ENCODE results near the gene SPOCK1. TPM values are rescaled to one million over a fixed set of nuclear protein-coding genes. Genes with fewer than 3 reads are reported as not detected.

The SPOCK1 gene
- total and polyA plus RNA-seq, 2 donors (not counting 3 experiments of a cell fraction or from before 2014, with no cell fraction given): 144 to 280 TPM

DNA sequence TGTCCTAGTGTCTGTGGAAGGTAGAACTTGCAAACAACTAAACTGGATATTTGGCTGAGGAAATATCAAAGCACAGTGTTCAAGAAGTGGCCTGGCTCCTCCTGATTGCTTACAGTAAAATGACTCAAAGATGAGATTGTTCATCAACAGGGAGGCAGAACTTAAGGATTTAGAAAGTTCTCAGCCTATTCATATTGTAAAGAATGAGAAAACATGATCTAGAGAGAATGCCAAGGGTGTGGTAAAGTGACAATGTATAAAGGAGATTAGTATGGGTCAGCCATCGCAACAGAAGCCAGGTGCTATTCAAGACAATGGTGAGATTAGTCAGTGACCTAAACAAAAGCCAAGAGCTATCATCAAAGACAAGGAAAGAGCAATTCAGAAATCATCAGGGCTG, 372.3 kb downstream of the SPOCK1 start:
- Histone ChIP-seq H4K20me1 (replicated peaks; ENCODE audit: control insufficient read depth, extremely low read depth, insufficient read depth, low read length) (peaks cover 2% of the 10 kb centered on the region), H3K4me1 (ENCODE audit: control insufficient read depth, extremely low read depth, insufficient read depth, low read length) (no peaks in the 10 kb centered on the region), H3K9me3 (replicated peaks; ENCODE audit: control insufficient read depth, insufficient read depth, low read length) (no peaks in the 10 kb centered on the region), H3K4me3 (replicated peaks in 1 of 3; ENCODE audit: insufficient read depth in 1 of 3, low read depth in 1 of 3, low read length in 3 of 3) (no peak overlapping the region), H3K9me1 (replicated peaks; ENCODE audit: control insufficient read depth, extremely low read depth, insufficient read depth, low read length) (no peaks in the 10 kb centered on the region), H3K27ac (ENCODE audit: insufficient read depth, low read depth, low read length) (no peak overlapping the region), H3K4me2 (ENCODE audit: insufficient read depth, low read length) (no peak overlapping the region), H3K79me2 (ENCODE audit: control insufficient read depth, insufficient read depth, low read length) (peaks cover 2% of the 10 kb centered on the region), H3K27me3 (ENCODE audit: control insufficient read depth in 2 of 2, insufficient read depth in 2 of 2, low read length in 2 of 2) (no peaks in the 10 kb centered on the region), H3K36me3 (ENCODE audit: control insufficient read depth in 2 of 2, extremely low read depth in 1 of 2, insufficient read depth in 2 of 2, low read length in 2 of 2) (no peaks in the 10 kb centered on the region), H2AFZ (ENCODE audit: low read depth, low read length) (no peak overlapping the region), H3K9ac (replicated peaks; ENCODE audit: extremely low read depth, insufficient read depth, low read length) (no peak overlapping the region)
- TF ChIP-seq POLR2AphosphoS5 (IDR thresholded peaks at IDR 0.05; ENCODE audit: insufficient read depth, low read depth, low read length): no peak
- no peak for TF ChIP-seq FOS (IDR thresholded peaks at IDR 0.05; ENCODE audit: borderline replicate concordance, insufficient read depth, low read length)
- FAIRE-seq (no peak), DNase-seq (ENCODE audit: low read depth, low spot score) (no peak)
- POLR2A ChIA-PET: no interaction called here
- dilution Hi-C loops (cut with MboI; ENCODE audit: extremely low pct_ligation_motif_present, low sequenced_read_pairs) (no loop called here), intact Hi-C loops (cut with micrococcal nuclease) (no loop called here)
- CTCF ChIA-PET: interaction anchor here (0.6 kb wide), 1 partner anchor 10 kb away, joined by 3 read pairs; no protein-coding TSS in a partner anchor
- BruUV-seq (replicated peaks): no TSS peak

DNA sequence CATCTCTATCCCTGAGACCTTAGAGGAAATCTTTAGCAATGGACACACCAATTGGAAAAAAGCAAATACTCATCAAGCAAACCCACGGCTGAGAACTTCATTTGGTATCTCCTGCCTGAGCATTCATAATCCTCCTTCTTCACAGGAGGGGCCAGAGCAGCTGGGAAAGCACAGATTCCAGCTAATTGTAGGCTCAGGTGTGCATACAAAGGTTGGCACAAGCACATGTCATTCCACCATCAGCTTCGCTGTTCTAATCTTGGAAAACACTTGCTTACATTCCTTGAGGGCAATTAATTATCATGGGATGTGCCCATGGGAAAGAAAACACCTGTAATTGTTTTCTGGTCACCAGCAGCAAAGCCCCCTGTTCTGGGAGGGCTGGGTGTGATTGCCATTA, 376.6 kb downstream of the SPOCK1 start:
- dilution Hi-C loops (cut with MboI; ENCODE audit: extremely low pct_ligation_motif_present, low sequenced_read_pairs): no loop called here

More for the DNA sequence above, 376.6 kb downstream of the SPOCK1 start:
- Histone ChIP-seq H3K79me2 (ENCODE audit: control insufficient read depth, insufficient read depth, low read length) (peaks cover 2% of the 10 kb centered on the region), H3K27ac (ENCODE audit: insufficient read depth, low read depth, low read length) (no peak overlapping the region), H3K36me3 (ENCODE audit: control insufficient read depth in 2 of 2, extremely low read depth in 1 of 2, insufficient read depth in 2 of 2, low read length in 2 of 2) (no peaks in the 10 kb centered on the region), H3K4me2 (ENCODE audit: insufficient read depth, low read length) (no peak overlapping the region), H2AFZ (ENCODE audit: low read depth, low read length) (no peak overlapping the region), H3K27me3 (ENCODE audit: control insufficient read depth in 2 of 2, insufficient read depth in 2 of 2, low read length in 2 of 2) (no peaks in the 10 kb centered on the region), H3K9ac (replicated peaks; ENCODE audit: extremely low read depth, insufficient read depth, low read length) (no peak overlapping the region), H3K9me1 (replicated peaks; ENCODE audit: control insufficient read depth, extremely low read depth, insufficient read depth, low read length) (no peaks in the 10 kb centered on the region), H3K4me3 (replicated peaks in 1 of 3; ENCODE audit: insufficient read depth in 1 of 3, low read depth in 1 of 3, low read length in 3 of 3) (no peak overlapping the region), H3K4me1 (ENCODE audit: control insufficient read depth, extremely low read depth, insufficient read depth, low read length) (no peaks in the 10 kb centered on the region), H4K20me1 (replicated peaks; ENCODE audit: control insufficient read depth, extremely low read depth, insufficient read depth, low read length) (peaks cover 2% of the 10 kb centered on the region), H3K9me3 (replicated peaks; ENCODE audit: control insufficient read depth, insufficient read depth, low read length) (no peaks in the 10 kb centered on the region)
- no TSS peak for BruUV-seq (replicated peaks)
- TF ChIP-seq GATA2 (IDR thresholded peaks at IDR 0.05; ENCODE audit: insufficient read depth, insufficient read length, low read depth, low read length): no peak
- DNase-seq (ENCODE audit: low read depth, low spot score): no peak
- no peak for FAIRE-seq
- intact Hi-C loops (cut with micrococcal nuclease): no loop called here
- CTCF ChIA-PET: no interaction called here
- POLR2A ChIA-PET: no interaction called here

Data from endothelial cell of umbilical vein (primary cell).